COLO829 (cell line): ENCODE results near the gene GIMAP7.
"Not testable (repeated sequence)": the region's sequence is repeated elsewhere in the genome, so short reads cannot be mapped to it uniquely, and the experiment has no call there.

Source experiments
- DNase-seq: peaks from one replicate; pipeline ENCODE4 v3.0.0; 2012; ENCODE audit warnings: low spot score

The GIMAP7 gene

DNA sequence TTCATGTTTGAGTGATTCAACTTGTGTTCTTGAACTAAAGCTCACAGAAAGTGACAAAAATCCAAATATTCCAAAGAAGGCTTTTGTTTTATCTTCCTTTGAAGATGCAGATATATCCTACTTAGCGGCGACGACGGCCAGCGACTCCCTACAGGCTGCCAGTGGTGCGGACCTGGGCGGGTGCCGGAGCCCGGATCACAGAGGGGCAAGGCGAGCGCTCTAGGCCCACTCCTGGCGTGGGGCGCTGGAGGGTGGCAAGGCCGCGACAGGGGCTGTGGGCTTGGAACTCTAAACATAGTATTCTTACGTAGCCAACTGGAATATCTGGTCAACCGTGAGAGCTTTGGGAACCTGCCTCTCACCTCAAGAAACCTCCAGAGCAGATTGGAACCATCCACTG, 914 bp upstream of the GIMAP7 start:
- no peak for DNase-seq

DNA sequence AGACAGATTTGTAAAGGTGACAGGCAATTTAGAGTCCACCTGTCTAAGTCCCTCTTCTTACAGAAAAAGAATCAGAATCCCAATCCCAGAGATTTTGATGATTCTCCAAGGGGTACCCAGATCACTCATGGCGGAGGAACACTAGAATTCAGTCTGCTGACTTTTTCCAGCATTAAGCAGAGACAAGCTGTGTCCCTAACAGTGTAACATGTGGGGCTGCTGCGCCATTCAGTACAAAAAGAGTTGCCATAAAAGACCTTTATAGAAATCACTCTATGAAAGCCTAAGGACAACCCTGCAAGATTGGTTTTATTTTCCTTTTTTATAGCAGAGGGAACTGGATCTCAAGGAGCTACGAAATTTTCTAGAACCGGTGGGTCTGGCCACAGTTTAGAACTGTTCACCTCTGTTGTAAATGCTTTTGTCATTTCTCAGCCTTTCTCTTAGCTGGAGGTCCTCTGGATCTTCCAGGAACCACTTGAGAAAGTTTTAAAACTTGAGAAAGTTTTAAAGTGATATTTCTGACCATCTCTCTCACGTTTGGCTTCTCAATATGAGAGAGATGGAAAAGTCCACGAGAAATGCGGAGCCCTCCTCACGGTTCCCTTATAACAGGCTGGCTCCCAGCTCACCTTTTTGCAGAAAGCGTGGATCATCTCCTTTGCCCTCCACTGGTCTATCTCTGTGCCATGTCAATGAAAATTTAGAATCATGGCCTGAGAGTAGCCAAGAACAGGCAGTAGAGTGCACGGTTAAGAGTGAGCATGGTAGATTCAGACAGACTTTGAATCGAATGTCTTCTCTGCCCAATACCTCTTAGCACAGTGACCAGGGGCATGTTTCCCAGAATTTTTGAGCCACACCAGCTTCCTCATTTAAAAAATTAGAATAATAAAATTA, 826 bp downstream of the GIMAP7 start:
- DNase-seq: no peak

DNA sequence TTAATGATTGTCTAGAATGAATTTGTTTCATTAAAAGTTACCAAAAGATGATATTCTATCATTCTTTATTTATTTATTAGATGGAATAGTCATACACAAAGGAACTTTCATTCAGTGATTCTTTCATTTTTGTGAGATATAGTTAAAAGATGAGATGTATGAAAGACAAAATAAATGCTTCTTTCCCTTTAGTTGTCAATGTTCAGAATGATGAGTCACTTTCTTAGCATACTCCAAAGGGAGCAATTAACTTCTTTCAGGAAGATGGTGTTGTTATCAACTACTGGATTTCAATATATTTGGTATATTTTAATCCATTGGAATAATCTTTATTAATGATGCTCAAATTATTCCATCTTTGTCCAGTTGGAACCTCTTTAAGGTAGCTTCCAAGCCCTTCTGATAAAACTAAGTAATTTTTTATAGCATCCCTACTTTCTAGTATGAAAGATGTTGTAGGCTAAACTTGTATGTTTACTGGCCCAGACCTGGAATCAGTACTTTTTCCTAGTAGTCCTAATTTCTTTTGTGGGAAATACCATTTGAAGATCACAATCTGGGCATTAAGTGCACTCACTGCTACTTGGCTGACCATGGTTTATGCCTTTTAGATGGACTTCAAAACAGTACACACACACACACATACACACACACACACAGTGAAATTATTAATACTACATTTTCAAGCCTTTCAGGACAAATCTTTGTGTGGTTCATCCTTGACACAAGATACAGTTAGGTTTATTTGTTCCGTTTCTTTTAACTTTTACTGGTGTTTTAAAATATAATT, 2.5 kb downstream of the GIMAP7 start:
- no peak for DNase-seq

DNA sequence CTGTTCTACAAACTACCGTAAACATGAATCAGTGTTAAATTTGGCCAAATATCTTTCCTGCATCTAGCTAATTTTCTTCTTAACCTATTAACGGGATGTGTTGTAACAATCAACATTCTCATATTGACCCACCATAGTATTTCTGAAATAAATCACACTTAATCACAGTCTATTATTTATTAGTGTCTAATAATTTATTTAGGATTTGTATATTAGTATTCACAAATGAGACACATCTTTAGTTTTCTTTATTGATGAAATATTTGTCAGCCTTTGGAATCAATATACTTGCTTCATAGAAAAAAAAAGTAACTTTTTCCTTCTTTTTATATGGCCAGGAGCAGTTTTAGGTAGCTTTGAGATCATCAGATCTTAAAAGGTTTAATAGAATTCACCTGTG, 4.6 kb downstream of the GIMAP7 start:
- DNase-seq: no peak

DNA sequence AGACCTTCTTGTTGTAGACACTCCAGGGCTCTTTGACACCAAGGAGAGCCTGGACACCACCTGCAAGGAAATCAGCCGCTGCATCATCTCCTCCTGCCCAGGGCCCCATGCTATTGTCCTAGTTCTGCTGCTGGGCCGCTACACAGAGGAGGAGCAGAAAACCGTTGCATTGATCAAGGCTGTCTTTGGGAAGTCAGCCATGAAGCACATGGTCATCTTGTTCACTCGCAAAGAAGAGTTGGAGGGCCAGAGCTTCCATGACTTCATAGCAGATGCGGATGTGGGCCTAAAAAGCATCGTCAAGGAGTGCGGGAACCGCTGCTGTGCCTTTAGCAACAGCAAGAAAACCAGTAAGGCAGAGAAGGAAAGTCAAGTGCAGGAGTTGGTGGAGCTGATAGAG, 5.5 kb downstream of the GIMAP7 start:
- no peak for DNase-seq

DNA sequence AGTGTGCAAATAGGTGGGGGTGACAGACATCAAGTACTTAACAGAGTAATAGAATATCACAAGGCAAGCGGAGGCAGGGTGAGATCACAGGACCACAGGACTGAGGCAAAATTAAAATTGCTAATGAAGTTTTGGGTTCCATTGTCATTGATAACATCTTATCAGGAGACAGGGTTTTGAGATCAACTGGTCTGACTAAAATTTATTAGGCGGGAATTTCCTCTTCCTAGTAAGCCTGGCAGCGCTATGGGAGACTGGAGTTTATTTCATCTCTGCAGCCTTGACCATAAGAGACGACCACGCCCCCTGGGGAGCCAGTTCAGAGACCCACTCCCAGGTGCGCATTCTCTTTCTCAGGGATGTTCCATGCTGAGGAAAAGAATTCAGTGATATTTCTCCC, 8.3 kb downstream of the GIMAP7 start:
- not testable (repeated sequence) for DNase-seq

DNA sequence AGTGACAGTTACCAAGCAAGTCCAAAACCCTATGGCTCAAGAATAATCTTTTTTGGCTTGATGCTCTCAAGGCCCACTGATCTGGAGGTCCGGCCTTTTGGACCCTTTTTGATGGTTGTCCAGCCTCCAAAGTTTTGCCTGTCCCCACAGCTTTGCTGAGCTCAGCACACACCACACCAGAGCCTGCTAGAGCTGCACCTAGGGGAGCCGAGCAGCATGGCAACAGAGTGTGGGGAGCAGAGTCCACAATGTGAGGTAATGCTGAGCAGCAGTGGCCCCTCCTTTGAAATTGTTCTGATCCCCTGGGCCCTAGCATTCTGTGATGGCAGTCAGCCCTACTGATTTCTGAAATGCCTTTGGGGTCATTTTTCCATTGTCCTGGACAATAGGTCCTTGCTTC, 9.3 kb downstream of the GIMAP7 start:
- DNase-seq: no peak

DNA sequence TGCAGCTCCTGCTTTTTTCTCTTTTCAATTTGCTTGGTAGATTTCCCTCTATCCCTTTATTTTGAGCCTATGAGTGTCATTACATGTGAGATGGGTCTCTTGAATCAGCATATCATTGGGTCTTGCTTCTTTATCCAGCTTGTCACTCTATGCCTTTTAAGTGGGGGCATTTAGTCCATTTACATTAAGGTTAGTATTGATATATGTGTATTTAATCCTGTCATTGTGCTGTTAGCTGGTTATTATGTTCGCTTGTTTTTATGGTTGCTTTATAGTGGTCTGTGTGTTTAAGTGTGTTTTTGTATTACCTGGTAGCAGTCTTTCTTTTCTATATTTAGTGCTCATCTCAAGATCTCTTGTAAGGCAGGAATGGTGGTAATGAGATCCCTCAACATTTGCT, 17.0 kb downstream of the GIMAP7 start:
- DNase-seq: no peak

DNA sequence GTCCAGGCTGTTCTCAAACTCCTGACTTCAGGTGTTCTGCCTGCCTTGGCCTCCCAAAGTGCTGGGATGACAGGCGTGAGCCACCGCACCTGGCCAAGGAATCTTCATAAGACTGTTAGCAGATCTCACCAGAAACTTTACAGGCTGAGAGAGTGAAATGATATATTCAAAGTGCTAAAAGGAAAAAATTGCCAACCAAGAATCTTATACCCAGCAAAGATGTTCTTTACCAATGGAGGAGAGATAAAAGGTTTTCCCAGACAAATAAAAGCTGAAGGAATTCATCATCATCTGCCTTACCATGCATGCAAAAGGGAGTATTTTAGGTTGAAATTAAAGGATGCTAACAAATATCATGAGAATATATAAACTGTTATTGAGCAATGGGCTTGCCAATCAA, 23.6 kb downstream of the GIMAP7 start:
- no peak for DNase-seq

DNA sequence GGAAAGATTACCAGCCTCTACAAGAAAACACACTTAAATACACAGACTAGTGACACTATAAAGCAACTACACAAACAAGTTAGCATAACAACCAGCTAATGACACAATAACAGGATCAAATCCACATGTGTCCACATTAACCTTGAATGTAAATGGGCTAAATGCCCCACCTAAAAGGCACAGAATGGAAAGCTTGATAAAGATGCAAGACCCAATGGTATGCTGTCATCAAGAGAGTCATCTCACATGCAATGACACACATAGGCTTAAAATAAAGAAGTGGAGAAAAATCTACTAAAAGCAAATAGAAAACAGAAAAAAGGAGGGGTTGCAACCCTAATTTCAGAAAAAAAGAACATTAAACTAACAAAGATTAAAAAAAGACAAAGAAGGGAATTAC, 38.5 kb downstream of the GIMAP7 start:
- DNase-seq: no peak

DNA sequence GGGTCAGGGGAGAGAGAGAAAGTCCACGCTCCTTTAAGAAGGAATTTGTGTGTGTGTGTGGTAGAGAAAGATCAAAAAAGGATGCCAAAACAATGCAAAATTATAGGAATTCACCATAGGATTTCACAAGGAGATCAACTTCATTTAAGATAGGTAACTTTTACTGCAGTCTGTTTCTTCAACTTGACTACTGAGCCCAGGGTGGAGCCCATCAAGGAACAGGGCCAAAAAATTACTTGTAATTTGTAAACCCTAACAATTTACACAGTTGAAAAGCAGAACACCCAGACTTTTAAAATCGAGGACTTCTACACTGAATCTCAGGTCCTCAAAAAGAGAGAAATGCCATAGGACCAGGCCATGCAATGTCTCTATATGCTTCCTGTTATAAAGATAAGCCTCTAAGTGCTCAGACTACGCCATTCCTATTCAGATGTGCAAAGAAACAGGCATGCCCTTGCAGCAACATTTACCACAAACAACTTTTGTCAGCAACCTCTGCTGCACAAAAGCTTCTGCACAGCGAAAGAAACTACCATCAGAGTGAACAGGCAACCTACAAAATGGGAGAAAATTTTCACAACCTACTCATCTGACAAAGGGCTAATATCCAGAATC, 42.0 kb downstream of the GIMAP7 start:
- DNase-seq: no peak

DNA sequence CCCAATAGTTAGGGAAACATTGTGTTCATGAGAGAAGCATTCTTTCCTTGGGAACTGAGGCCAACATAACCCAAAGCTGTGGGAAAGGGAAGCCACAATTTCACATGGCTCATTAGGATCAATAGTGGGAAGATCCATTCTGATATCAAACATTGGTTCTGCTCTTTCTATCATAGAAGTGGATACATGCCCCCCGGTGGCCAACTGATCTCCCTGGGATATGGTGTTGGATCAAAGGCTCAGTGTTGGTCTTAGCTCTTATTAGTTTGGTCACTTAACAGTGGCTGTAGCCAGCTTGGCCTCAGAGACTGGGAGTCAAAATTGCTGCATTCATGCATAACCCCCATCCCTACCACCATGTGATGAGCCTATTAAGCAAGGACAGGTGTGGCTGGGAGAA, 45.8 kb downstream of the GIMAP7 start:
- DNase-seq: no peak

DNA sequence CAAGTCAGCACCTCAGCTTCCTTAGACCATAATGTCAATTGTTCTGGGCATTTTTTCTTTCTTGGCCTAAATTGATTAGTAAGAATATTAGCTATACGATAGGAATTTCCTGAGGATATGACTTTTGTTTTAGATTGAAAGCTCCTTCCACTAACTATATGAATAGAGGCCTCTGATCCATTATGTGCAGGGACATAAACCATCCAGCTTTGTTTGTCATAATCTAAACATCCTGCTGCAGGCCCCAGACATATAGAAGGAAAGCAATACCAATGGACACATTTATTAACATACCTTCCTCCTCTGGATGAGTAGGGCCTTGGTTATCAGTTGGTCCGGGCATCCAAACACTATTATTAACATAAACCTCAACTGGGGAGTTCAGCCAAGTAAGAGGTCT, 48.2 kb downstream of the GIMAP7 start:
- no peak for DNase-seq

DNA sequence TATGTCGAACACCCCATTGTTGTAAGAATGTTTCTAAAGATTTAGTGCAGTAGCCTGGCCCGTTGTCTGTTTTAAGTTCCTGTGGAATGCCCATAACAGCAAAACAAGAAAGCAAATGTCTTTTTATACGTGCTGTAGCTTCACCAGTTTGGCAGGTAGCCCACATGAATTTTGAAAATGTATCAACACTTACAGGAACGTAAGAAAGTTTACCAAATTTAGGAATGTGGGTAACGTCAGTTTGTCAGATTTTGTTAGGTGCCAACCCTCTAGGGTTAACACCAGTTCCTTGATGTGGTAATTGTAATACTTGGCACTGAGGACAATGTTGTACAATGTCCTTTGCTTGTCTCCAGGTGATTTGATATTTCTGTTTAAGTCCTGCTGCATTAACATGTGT, 49.3 kb downstream of the GIMAP7 start:
- no peak for DNase-seq

DNA sequence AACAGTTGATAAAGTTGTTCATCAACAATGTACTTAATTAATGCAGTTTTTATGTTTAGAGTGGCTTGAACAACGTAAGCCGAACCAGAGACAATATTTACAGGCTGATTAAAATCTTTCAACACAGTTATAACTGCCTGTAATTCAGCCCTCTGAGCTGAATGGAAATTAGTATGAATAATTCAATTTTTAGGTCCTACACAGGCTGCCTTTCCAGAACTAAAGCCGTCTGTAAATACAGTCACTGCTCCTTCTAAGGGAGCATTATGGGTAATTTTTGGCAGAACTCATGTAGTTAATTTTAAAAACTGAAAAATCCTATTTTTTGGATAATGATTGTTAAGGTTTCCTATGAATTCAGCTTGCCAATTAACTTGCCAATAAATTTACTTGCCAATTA, 49.9 kb downstream of the GIMAP7 start:
- DNase-seq: no peak

DNA sequence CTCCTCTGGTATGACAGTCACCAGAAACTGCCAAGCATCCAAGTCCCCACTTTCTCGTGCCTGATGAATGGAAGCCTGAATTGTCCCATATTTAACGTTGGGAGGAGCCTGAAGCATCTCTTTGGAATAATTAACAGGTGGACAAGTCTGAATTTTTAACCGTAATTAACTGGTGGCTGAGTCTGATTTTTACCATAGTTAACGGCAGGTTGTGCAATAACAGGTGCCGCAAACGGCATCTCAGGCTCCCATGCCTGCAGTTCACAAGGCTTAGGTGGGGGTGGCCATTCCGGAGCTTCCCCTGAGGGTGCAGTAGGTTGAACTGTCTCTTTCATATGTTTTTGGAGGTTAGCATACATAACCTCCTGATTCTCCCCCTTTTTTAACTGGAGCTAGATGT, 50.6 kb downstream of the GIMAP7 start:
- DNase-seq: no peak

DNA sequence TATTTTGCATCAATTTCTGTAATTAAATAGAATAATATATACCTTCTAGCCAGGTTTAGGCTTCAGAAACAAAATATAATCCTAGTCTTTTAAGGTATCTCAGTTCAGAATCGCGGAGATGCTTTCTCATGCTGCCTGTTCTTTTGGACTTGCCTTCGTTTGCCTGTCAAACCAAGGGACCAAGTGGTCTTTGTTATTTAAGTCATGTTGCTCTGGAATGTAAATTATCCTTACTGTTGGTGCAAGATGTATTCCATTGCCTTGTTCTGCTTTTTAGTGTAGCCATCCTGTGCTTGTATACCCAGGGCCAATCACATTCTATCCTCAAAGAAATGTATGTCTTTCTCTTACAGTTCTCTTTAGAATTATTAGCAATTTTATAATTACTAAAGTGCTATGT, 51.5 kb downstream of the GIMAP7 start:
- no peak for DNase-seq

DNA sequence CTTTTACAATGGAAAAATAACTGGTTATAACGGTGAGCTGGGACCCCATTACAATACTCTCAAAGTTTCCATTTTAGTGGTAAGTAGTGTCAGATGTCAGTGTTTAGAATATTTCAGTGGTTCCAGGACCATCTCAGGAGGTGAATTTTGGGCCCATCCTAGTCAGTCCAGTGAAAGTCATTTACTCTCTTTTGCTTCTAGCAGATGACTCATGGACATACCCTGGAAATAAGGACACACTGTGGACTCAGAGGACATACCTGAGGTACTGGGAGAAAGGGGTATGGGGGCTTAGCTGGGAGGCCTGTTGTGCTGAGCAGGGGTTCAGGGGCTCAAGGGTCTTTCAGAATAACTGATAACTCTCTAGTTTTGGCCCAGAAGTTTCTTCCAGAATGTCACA, 51.9 kb downstream of the GIMAP7 start:
- DNase-seq: no peak

DNA sequence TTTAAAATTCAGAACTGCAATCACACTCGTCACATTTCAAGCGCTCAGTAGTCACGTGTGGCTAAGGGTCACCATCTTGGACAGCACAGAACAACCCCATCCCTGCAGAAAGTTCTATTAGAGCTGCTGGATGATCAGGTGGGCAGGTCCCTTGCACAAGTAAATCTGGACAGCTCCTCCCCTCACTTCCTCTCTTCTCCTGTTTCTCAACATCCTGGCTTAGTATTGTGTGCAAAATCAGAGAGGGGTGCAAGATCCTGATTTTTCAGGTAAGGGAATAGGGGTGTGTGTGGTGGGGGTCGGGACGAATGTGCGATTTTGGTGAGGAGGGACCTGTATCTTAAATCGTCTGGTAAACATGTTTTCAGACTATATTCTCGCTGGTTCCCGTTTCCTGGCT, 52.5 kb downstream of the GIMAP7 start, which contains the start of gene GIMAP4:
Gene GIMAP4 (plus strand): TSS at position 222 of the 400 bp plus-strand sequence. CDS start 2,512 bp downstream, outside the sequence.
- no peak for DNase-seq

DNA sequence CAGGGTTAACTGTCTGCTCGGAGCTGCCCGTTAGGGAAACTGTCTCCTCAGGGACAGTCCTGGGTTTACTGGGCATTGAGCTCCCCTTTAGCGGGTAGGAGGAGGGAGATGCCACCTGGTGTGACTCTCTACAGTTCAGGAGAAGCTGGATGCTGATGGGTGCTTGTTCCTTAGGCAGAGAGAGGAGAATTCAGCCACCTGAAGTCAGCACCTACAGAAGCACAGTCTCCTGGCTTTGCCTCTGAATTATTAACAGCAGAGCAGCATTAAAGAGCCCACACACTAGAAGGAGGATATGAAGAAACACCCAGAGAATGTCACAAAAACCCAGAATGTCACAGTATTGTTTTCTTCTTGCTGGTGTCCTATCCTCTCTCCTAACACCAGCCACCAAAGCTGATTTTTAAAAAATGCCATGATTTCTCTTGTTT, 53.2 kb downstream of the GIMAP7 start:
- no peak for DNase-seq

DNA sequence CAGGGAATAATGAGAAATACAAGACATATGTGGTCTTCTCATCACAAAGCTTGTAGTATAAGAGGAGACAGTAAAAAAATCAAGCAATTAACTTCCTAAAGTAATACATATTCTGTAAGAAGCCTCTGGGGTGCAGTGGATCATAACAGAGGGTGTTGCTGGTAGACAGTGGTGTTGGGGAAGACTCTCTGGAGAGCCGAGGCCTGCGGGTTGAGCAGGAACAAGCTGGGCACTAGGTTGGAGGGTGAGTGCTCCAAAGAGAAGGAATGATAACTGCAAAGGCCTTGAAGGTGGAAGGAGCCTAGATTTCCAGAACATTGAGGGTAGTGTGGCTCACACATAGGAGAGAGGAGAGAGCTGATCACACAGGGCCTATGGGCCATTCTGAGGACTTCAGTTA, 54.0 kb downstream of the GIMAP7 start:
- DNase-seq: no peak

DNA sequence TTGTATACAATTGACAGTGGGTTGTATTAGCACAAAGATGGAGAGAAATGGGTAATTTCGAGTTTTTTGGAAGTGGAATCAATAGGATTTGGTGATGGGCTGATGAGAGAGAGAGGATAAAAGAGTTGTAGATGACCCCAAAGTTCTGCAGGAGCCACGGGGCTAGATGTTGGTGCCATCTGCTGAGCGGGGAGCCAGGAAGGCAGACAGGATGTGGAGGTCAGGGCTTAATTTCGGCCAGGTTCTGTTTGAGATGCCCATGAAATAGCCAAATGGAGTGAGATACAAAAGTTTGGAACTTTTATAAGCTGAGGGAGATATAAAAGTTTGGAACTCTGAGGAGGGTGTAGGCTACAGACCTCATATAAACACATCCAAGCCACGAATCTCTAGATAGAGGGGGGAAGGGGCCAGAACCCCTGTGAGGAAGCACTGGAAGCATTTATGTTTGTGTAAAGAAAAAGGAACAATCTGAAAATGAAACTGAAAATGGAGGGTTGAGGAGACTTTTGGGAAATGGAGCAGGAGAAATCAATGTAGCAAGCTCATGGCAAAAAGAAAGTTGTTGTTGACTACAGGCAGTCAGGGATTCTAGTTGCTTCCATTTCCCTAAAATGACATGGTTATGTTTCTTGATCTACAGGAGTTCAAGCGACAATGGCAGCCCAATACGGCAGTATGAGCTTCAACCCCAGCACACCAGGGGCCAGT, 54.7 kb downstream of the GIMAP7 start:
- DNase-seq: no peak
